ENCODE data around the gene ZBED1. TPM values are rescaled to one million over a fixed set of nuclear protein-coding genes. Genes with fewer than 3 reads are reported as not detected.

The ZBED1 gene
- total and polyA plus RNA-seq, 9 of the 15 experiments (the other 6 are each of a cell fraction or from before 2014, with no cell fraction given): 0.61 to 27.6 (median 13.9) TPM

DNA sequence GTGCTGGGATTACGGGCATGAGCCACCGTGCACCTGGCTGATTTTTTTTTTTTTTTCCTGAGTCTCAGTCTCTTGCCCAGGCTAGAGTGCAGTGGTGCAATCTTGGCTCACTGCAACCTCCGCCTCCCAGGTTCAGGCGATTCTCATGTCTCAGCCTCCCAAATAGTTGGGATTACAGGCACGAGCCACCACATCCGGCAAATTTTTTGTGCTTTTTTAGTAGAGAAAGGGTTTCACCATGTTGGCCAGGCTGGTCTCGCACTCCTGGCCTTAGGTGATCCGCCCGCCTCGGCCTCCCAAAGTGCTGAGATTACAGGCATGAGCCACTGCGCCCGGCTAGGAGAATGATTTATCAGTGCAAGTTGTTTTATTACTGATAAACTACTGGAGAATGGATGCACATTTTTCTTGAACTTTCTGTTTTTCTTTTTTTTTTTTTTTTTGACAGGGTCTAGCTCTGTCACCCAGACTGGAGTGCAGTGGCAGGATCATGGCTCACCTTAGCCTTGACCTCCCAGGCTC, 39.7 kb upstream of the ZBED1 start:
- H3K27me3 ChIP-seq (ENCODE audit: control insufficient read depth in 2 of 2, insufficient read depth in 2 of 2, low read length in 2 of 2): peaks cover 5 to 6% of the 10 kb centered on the region in 2 experiments; a peak in 3 of 5 replicates
- in situ Hi-C loops (cut with MboI) (no loop called here), intact Hi-C loops (cut with micrococcal nuclease) (no loop called here)
- no peak overlapping the region for H3K4me3 ChIP-seq
- BruUV-seq (replicated peaks): no TSS peak
- no peaks in the 10 kb centered on the region for H3K9me1 ChIP-seq (ENCODE audit: control insufficient read depth, insufficient read depth, low read length)
- FAIRE-seq (no peak), DNase-seq (ENCODE audit: extremely low read depth in 1 of 4, low spot score in 3 of 4) (no peak), ATAC-seq (no peak)
- no peak overlapping the region for H3K27ac ChIP-seq (ENCODE audit: extremely low read depth, low read depth, low read length)
- H3K36me3 ChIP-seq (ENCODE audit: control insufficient read depth, insufficient read depth, low read length): no peaks in the 10 kb centered on the region
- no peaks in the 10 kb centered on the region for H3K9me3 ChIP-seq (replicated peaks; ENCODE audit: control insufficient read depth, insufficient read depth, low read depth, low read length)
- no peaks in the 10 kb centered on the region; a peak in 2 of 5 replicates for H3K4me1 ChIP-seq (replicated peaks in 1 of 2; ENCODE audit: control insufficient read depth in 2 of 2, insufficient read depth in 2 of 2, low read length in 2 of 2)
- ChIA-PET POLR2A (no interaction called here), CTCF (ENCODE audit: low intra/inter-chr PET ratio) (no interaction called here)
- H2AFZ ChIP-seq (ENCODE audit: low read depth, low read length): no peak overlapping the region
- H3K79me2 ChIP-seq (ENCODE audit: control insufficient read depth, insufficient read depth, low read length): no peaks in the 10 kb centered on the region
- no peak overlapping the region for H3K4me2 ChIP-seq (ENCODE audit: insufficient read depth, low read length)
- H3K9ac ChIP-seq (ENCODE audit: insufficient read depth in 1 of 2, low read depth in 2 of 2, low read length in 2 of 2): no peak overlapping the region
- WGBS (ENCODE audit: insufficient coverage, low coverage, missing lambda C conversion rate): 25% methylated on average over 7 of the region's 12 CpGs
- H4K20me1 ChIP-seq (replicated peaks; ENCODE audit: control insufficient read depth, insufficient read depth, low read length): no peaks in the 10 kb centered on the region
- no peak for TF ChIP-seq HIVEP1 (CRISPR knock-in tag; IDR thresholded peaks at IDR 0.05)
- TF ChIP-seq ZNF764 (CRISPR knock-in tag; IDR thresholded peaks at IDR 0.05; ENCODE audit: low read depth): no peak
- no peak for TF ChIP-seq SUPT5H (IDR thresholded peaks at IDR 0.05)
- TF ChIP-seq, protein P1, sequence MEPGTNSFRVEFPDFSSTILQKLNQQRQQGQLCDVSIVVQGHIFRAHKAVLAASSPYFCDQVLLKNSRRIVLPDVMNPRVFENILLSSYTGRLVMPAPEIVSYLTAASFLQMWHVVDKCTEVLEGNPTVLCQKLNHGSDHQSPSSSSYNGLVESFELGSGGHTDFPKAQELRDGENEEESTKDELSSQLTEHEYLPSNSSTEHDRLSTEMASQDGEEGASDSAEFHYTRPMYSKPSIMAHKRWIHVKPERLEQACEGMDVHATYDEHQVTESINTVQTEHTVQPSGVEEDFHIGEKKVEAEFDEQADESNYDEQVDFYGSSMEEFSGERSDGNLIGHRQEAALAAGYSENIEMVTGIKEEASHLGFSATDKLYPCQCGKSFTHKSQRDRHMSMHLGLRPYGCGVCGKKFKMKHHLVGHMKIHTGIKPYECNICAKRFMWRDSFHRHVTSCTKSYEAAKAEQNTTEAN (CRISPR knock-in tag; IDR thresholded peaks at IDR 0.05): no peak
- no peak for TF ChIP-seq CHD4 (IDR thresholded peaks at IDR 0.05; ENCODE audit: insufficient read depth, insufficient replicate concordance, low read depth, low read length, poor library complexity, severe bottlenecking)
- TF ChIP-seq, protein P2, sequence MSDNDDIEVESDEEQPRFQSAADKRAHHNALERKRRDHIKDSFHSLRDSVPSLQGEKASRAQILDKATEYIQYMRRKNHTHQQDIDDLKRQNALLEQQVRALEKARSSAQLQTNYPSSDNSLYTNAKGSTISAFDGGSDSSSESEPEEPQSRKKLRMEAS (CRISPR knock-in tag; IDR thresholded peaks at IDR 0.05): no peak
- TF ChIP-seq ZNF41 (CRISPR knock-in tag; conservative IDR thresholded peaks at IDR 0.05): no peak
- no peak for TF ChIP-seq FUS (optimal IDR thresholded peaks at IDR 0.05; ENCODE audit: low read depth, low read length)
- TF ChIP-seq, protein P3, sequence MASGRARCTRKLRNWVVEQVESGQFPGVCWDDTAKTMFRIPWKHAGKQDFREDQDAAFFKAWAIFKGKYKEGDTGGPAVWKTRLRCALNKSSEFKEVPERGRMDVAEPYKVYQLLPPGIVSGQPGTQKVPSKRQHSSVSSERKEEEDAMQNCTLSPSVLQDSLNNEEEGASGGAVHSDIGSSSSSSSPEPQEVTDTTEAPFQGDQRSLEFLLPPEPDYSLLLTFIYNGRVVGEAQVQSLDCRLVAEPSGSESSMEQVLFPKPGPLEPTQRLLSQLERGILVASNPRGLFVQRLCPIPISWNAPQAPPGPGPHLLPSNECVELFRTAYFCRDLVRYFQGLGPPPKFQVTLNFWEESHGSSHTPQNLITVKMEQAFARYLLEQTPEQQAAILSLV (tag; IDR thresholded peaks at IDR 0.05): no peak
- TF ChIP-seq, protein P4, sequence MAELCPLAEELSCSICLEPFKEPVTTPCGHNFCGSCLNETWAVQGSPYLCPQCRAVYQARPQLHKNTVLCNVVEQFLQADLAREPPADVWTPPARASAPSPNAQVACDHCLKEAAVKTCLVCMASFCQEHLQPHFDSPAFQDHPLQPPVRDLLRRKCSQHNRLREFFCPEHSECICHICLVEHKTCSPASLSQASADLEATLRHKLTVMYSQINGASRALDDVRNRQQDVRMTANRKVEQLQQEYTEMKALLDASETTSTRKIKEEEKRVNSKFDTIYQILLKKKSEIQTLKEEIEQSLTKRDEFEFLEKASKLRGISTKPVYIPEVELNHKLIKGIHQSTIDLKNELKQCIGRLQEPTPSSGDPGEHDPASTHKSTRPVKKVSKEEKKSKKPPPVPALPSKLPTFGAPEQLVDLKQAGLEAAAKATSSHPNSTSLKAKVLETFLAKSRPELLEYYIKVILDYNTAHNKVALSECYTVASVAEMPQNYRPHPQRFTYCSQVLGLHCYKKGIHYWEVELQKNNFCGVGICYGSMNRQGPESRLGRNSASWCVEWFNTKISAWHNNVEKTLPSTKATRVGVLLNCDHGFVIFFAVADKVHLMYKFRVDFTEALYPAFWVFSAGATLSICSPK (IDR thresholded peaks at IDR 0.05; ENCODE audit: borderline replicate concordance): no peak
- TF ChIP-seq XRCC5 (IDR thresholded peaks at IDR 0.05; ENCODE audit: low read depth, low read length): no peak
- TF ChIP-seq NCOA2 (IDR thresholded peaks at IDR 0.05; ENCODE audit: partially characterized antibody in 2 of 2): no peak
- TF ChIP-seq, protein P5, sequence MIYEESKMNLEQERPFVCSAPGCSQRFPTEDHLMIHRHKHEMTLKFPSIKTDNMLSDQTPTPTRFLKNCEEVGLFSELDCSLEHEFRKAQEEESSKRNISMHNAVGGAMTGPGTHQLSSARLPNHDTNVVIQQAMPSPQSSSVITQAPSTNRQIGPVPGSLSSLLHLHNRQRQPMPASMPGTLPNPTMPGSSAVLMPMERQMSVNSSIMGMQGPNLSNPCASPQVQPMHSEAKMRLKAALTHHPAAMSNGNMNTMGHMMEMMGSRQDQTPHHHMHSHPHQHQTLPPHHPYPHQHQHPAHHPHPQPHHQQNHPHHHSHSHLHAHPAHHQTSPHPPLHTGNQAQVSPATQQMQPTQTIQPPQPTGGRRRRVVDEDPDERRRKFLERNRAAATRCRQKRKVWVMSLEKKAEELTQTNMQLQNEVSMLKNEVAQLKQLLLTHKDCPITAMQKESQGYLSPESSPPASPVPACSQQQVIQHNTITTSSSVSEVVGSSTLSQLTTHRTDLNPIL (CRISPR knock-in tag; IDR thresholded peaks at IDR 0.05): no peak
- TF ChIP-seq OTX1 (CRISPR knock-in tag; IDR thresholded peaks at IDR 0.05): no peak
- TF ChIP-seq, protein P6, sequence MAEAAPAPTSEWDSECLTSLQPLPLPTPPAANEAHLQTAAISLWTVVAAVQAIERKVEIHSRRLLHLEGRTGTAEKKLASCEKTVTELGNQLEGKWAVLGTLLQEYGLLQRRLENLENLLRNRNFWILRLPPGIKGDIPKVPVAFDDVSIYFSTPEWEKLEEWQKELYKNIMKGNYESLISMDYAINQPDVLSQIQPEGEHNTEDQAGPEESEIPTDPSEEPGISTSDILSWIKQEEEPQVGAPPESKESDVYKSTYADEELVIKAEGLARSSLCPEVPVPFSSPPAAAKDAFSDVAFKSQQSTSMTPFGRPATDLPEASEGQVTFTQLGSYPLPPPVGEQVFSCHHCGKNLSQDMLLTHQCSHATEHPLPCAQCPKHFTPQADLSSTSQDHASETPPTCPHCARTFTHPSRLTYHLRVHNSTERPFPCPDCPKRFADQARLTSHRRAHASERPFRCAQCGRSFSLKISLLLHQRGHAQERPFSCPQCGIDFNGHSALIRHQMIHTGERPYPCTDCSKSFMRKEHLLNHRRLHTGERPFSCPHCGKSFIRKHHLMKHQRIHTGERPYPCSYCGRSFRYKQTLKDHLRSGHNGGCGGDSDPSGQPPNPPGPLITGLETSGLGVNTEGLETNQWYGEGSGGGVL (CRISPR knock-in tag; IDR thresholded peaks at IDR 0.05): no peak
